ENCODE results near the gene GTF3C4. TPM values are rescaled to one million over a fixed set of nuclear protein-coding genes. Genes with fewer than 3 reads are reported as not detected.

The GTF3C4 gene
- total RNA-seq, 1 experiment from 2014 or later = 40.8 TPM

- H3K4me1 ChIP-seq (ENCODE audit: insufficient read depth, low read length, poor library complexity, severe bottlenecking) = peaks cover 4% of the 10 kb centered on the region
- H3K4me3 ChIP-seq (ENCODE audit: low read depth, low read length, poor library complexity, severe bottlenecking) = no peak overlapping the region
- POLR2A ChIA-PET (ENCODE audit: low non-redundant PET) = no interaction called here
- intact Hi-C loops (cut with micrococcal nuclease; ENCODE audit: unreplicated experiment) = no loop called here
- H3K36me3 ChIP-seq (ENCODE audit: insufficient read depth, low read length, poor library complexity, severe bottlenecking) = peaks cover 31% of the 10 kb centered on the region
- no peak for DNase-seq (ENCODE audit: low spot score)
- CTCF ChIA-PET = no interaction called here
- H3K27me3 ChIP-seq (replicated peaks; ENCODE audit: insufficient read depth, low read depth, low read length, poor library complexity) = no peaks in the 10 kb centered on the region
- no peak overlapping the region for H3K27ac ChIP-seq (ENCODE audit: low read depth, low read length, poor library complexity, severe bottlenecking)
- no peaks in the 10 kb centered on the region for H3K9me3 ChIP-seq (ENCODE audit: low read depth, low read length, poor library complexity, severe bottlenecking)
- BruUV-seq (replicated peaks) = no TSS peak
- TF ChIP-seq CTCF (conservative IDR thresholded peaks at IDR 0.05; ENCODE audit: low read depth, low read length) = no peak
- no peak for TF ChIP-seq EZH2 (IDR thresholded peaks at IDR 0.05; ENCODE audit: borderline replicate concordance, low read depth, low read length, poor library complexity, severe bottlenecking)
These were observed 44.0 kb upstream of the GTF3C4 start for GRCh38 chr9:132626285-132626684.

GRCh38 chr9:132627106-132627505 lies 43.2 kb upstream of the GTF3C4 start:
- intact Hi-C loops (cut with micrococcal nuclease; ENCODE audit: unreplicated experiment) = no loop called here
- no peak overlapping the region for H3K4me3 ChIP-seq (ENCODE audit: low read depth, low read length, poor library complexity, severe bottlenecking)
- H3K27me3 ChIP-seq (replicated peaks; ENCODE audit: insufficient read depth, low read depth, low read length, poor library complexity) = no peaks in the 10 kb centered on the region
- no peaks in the 10 kb centered on the region for H3K9me3 ChIP-seq (ENCODE audit: low read depth, low read length, poor library complexity, severe bottlenecking)
- POLR2A ChIA-PET (ENCODE audit: low non-redundant PET) = no interaction called here
- peaks cover 4% of the 10 kb centered on the region for H3K4me1 ChIP-seq (ENCODE audit: insufficient read depth, low read length, poor library complexity, severe bottlenecking)
- no peak overlapping the region for H3K27ac ChIP-seq (ENCODE audit: low read depth, low read length, poor library complexity, severe bottlenecking)
- H3K36me3 ChIP-seq (ENCODE audit: insufficient read depth, low read length, poor library complexity, severe bottlenecking) = peaks cover 34% of the 10 kb centered on the region
- TF ChIP-seq CTCF (conservative IDR thresholded peaks at IDR 0.05; ENCODE audit: low read depth, low read length) = no peak
- no peak for TF ChIP-seq EZH2 (IDR thresholded peaks at IDR 0.05; ENCODE audit: borderline replicate concordance, low read depth, low read length, poor library complexity, severe bottlenecking)
- DNase-seq (ENCODE audit: low spot score) = no peak
- no TSS peak for BruUV-seq (replicated peaks)
- CTCF ChIA-PET = no interaction called here

- CTCF ChIA-PET = no interaction called here
- BruUV-seq (replicated peaks) = no TSS peak
These were observed 42.7 kb upstream of the GTF3C4 start for GRCh38 chr9:132627594-132627993.

More at GRCh38 chr9:132627594-132627993, 42.7 kb upstream of the GTF3C4 start:
- Histone ChIP-seq H3K27ac (ENCODE audit: low read depth, low read length, poor library complexity, severe bottlenecking) (no peak overlapping the region), H3K9me3 (ENCODE audit: low read depth, low read length, poor library complexity, severe bottlenecking) (no peaks in the 10 kb centered on the region), H3K4me1 (ENCODE audit: insufficient read depth, low read length, poor library complexity, severe bottlenecking) (no peaks in the 10 kb centered on the region), H3K27me3 (replicated peaks; ENCODE audit: insufficient read depth, low read depth, low read length, poor library complexity) (no peaks in the 10 kb centered on the region), H3K36me3 (ENCODE audit: insufficient read depth, low read length, poor library complexity, severe bottlenecking) (peaks cover 37% of the 10 kb centered on the region), H3K4me3 (ENCODE audit: low read depth, low read length, poor library complexity, severe bottlenecking) (no peak overlapping the region)
- TF ChIP-seq EZH2 (IDR thresholded peaks at IDR 0.05; ENCODE audit: borderline replicate concordance, low read depth, low read length, poor library complexity, severe bottlenecking) (no peak), CTCF (conservative IDR thresholded peaks at IDR 0.05; ENCODE audit: low read depth, low read length) (no peak)
- intact Hi-C loops (cut with micrococcal nuclease; ENCODE audit: unreplicated experiment) = no loop called here
- no peak for DNase-seq (ENCODE audit: low spot score)
- POLR2A ChIA-PET (ENCODE audit: low non-redundant PET) = no interaction called here

Data from A673 (cell line).